ENCODE data around the gene DPM2.

The DPM2 gene

GRCh38 chr9:127934248-127934647 is 3.4 kb downstream of the DPM2 start:
- no peak for DNase-seq

GRCh38 chr9:127931092-127931881 is 6.4 kb downstream of the DPM2 start:
- DNase-seq = peak; percentile 53

- peak; percentile 85 for DNase-seq
Observed at GRCh38 chr9:127930231-127931091, 7.2 kb downstream of the DPM2 start, which contains the start of gene PIP5KL1. Gene PIP5KL1, minus strand, starts transcription at chr9:127930777. Its CDS starts 25 bp downstream, at chr9:127930752.

GRCh38 chr9:127929625-127929979 is 8.1 kb downstream of the DPM2 start:
- DNase-seq = no peak

GRCh38 chr9:127928676-127929624 is 8.7 kb downstream of the DPM2 start:
- DNase-seq = no peak

GRCh38 chr9:127927988-127928675 is 9.5 kb downstream of the DPM2 start:
- no peak for DNase-seq

GRCh38 chr9:127927201-127927987 is 10.3 kb downstream of the DPM2 start:
- DNase-seq = no peak

GRCh38 chr9:127926906-127927200 is 10.8 kb downstream of the DPM2 start:
- DNase-seq = no peak

- DNase-seq = no peak
Observed at GRCh38 chr9:127925959-127926905, 11.4 kb downstream of the DPM2 start.

GRCh38 chr9:127924736-127925444 is 12.8 kb downstream of the DPM2 start:
- no peak for DNase-seq

GRCh38 chr9:127923771-127924170 is 13.9 kb downstream of the DPM2 start:
- DNase-seq = no peak

- no peak for DNase-seq
Observed at GRCh38 chr9:127923046-127923445, 14.6 kb downstream of the DPM2 start.

GRCh38 chr9:127921557-127922120 is 16.0 kb downstream of the DPM2 start:
- peak; percentile 77 for DNase-seq

GRCh38 chr9:127920794-127921193 is 16.9 kb downstream of the DPM2 start:
- no peak for DNase-seq

GRCh38 chr9:127919253-127919815 is 18.3 kb downstream of the DPM2 start:
- no peak for DNase-seq

- DNase-seq = peak; percentile 69
Observed at GRCh38 chr9:127918183-127919107, 19.2 kb downstream of the DPM2 start.

- no peak for DNase-seq
Observed at GRCh38 chr9:127917603-127918002, 20.1 kb downstream of the DPM2 start.
